ENCODE results near the gene CA5B.
"Not testable (repeated sequence)": the region's sequence is repeated elsewhere in the genome, so short reads cannot be mapped to it uniquely, and the experiment has no call there.

DNA sequence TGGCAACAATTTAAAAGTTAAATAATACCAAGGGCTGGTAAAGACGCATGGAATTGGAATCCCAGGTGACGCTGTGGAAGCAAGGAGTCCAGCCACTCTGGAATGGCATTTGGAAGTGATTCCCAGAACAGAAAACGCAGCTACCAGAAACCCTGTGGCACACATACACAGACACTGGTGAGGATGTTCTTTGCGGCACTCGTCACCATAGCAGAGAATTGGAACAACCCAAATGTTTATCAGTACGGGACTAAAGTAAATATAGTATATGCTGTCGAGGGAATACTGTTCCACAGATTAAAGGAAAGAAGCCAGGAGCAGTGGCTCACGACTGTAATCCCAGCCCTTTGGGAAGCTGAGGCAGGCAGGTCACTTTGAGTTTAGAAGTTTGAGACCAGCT, 33.8 kb upstream of the CA5B start:
- TF ChIP-seq CTCF (IDR thresholded peaks at IDR 0.05); POLR2A (IDR thresholded peaks at IDR 0.05); EP300 (IDR thresholded peaks at IDR 0.05; ENCODE audit: low read depth); POLR2AphosphoS5 (IDR thresholded peaks at IDR 0.05): not testable (repeated sequence)
